ENCODE results near the gene TCIRG1.

The TCIRG1 gene

GRCh38 chr11:68016904-68017817 lies 21.7 kb upstream of the TCIRG1 start:
- peak; percentile 18; the same call in 1 of the 2 replicates for TF ChIP-seq CEBPB (IDR thresholded peaks at IDR 0.05)
- TF ChIP-seq TCF12 (IDR thresholded peaks at IDR 0.05; ENCODE audit: low read depth) = no peak
- TF ChIP-seq EP300 (IDR thresholded peaks at IDR 0.05; ENCODE audit: borderline replicate concordance) = no peak
- no peak for TF ChIP-seq YY1 (IDR thresholded peaks at IDR 0.05; ENCODE audit: low read depth)
- peak; percentile 88 for TF ChIP-seq USF1 (IDR thresholded peaks at IDR 0.05)

- TF ChIP-seq TEAD4 (IDR thresholded peaks at IDR 0.05) = no peak
- TF ChIP-seq NFIC (IDR thresholded peaks at IDR 0.05) = no peak
- no peak for TF ChIP-seq EGR1 (IDR thresholded peaks at IDR 0.05)
- TF ChIP-seq ZBTB7A (IDR thresholded peaks at IDR 0.05; ENCODE audit: low read depth) = no peak
- TF ChIP-seq YY1 (IDR thresholded peaks at IDR 0.05; ENCODE audit: low read depth) = no peak
- no peak for TF ChIP-seq REST (IDR thresholded peaks at IDR 0.05; ENCODE audit: low read depth)
- no peak for TF ChIP-seq MAX (IDR thresholded peaks at IDR 0.05)
- TF ChIP-seq FOXM1 (IDR thresholded peaks at IDR 0.05; ENCODE audit: borderline replicate concordance, low read depth) = no peak
- no peak for TF ChIP-seq RAD21 (IDR thresholded peaks at IDR 0.05; ENCODE audit: low read depth)
- TF ChIP-seq CREB1 (IDR thresholded peaks at IDR 0.05; ENCODE audit: low read depth) = no peak
- no peak for TF ChIP-seq USF1 (IDR thresholded peaks at IDR 0.05)
- TF ChIP-seq CEBPB (IDR thresholded peaks at IDR 0.05) = no peak
- TF ChIP-seq TCF12 (IDR thresholded peaks at IDR 0.05; ENCODE audit: low read depth) = no peak
- TF ChIP-seq EP300 (IDR thresholded peaks at IDR 0.05; ENCODE audit: borderline replicate concordance) = no peak
- no peak for TF ChIP-seq TAF1 (IDR thresholded peaks at IDR 0.05; ENCODE audit: low read depth)
These were observed 20.7 kb upstream of the TCIRG1 start for GRCh38 chr11:68017980-68018729.

- no peak for TF ChIP-seq TEAD4 (IDR thresholded peaks at IDR 0.05)
- no peak for TF ChIP-seq CREB1 (IDR thresholded peaks at IDR 0.05; ENCODE audit: low read depth)
- no peak for TF ChIP-seq RAD21 (IDR thresholded peaks at IDR 0.05; ENCODE audit: low read depth)
- no peak for TF ChIP-seq EP300 (IDR thresholded peaks at IDR 0.05; ENCODE audit: borderline replicate concordance)
- TF ChIP-seq CEBPB (IDR thresholded peaks at IDR 0.05) = no peak
- no peak for TF ChIP-seq MAX (IDR thresholded peaks at IDR 0.05)
- TF ChIP-seq USF1 (IDR thresholded peaks at IDR 0.05) = no peak
- TF ChIP-seq NFIC (IDR thresholded peaks at IDR 0.05) = no peak
- no peak for TF ChIP-seq TAF1 (IDR thresholded peaks at IDR 0.05; ENCODE audit: low read depth)
These were observed 20.1 kb upstream of the TCIRG1 start for GRCh38 chr11:68018730-68019190.

GRCh38 chr11:68019486-68019885 lies 19.3 kb upstream of the TCIRG1 start:
- TF ChIP-seq RAD21 (IDR thresholded peaks at IDR 0.05; ENCODE audit: low read depth) (no peak), TCF12 (IDR thresholded peaks at IDR 0.05; ENCODE audit: low read depth) (no peak), MAX (IDR thresholded peaks at IDR 0.05) (no peak), YY1 (IDR thresholded peaks at IDR 0.05; ENCODE audit: low read depth) (no peak), ZBTB7A (IDR thresholded peaks at IDR 0.05; ENCODE audit: low read depth) (no peak), USF1 (IDR thresholded peaks at IDR 0.05) (no peak), TAF1 (IDR thresholded peaks at IDR 0.05; ENCODE audit: low read depth) (no peak)

GRCh38 chr11:68020575-68020974 lies 18.2 kb upstream of the TCIRG1 start:
- no peak for TF ChIP-seq REST (IDR thresholded peaks at IDR 0.05; ENCODE audit: low read depth)
- TF ChIP-seq FOXM1 (IDR thresholded peaks at IDR 0.05; ENCODE audit: borderline replicate concordance, low read depth) = no peak
- no peak for TF ChIP-seq EGR1 (IDR thresholded peaks at IDR 0.05)
- TF ChIP-seq TEAD4 (IDR thresholded peaks at IDR 0.05) = no peak
- TF ChIP-seq TCF12 (IDR thresholded peaks at IDR 0.05; ENCODE audit: low read depth) = no peak
- no peak for TF ChIP-seq CREB1 (IDR thresholded peaks at IDR 0.05; ENCODE audit: low read depth)
- no peak for TF ChIP-seq YY1 (IDR thresholded peaks at IDR 0.05; ENCODE audit: low read depth)
- TF ChIP-seq ZBTB7A (IDR thresholded peaks at IDR 0.05; ENCODE audit: low read depth) = no peak
- no peak for TF ChIP-seq MAX (IDR thresholded peaks at IDR 0.05)
- TF ChIP-seq USF1 (IDR thresholded peaks at IDR 0.05) = no peak
- TF ChIP-seq NFIC (IDR thresholded peaks at IDR 0.05) = no peak
- TF ChIP-seq CEBPB (IDR thresholded peaks at IDR 0.05) = no peak
- TF ChIP-seq RAD21 (IDR thresholded peaks at IDR 0.05; ENCODE audit: low read depth) = no peak
- TF ChIP-seq TAF1 (IDR thresholded peaks at IDR 0.05; ENCODE audit: low read depth) = no peak
- TF ChIP-seq EP300 (IDR thresholded peaks at IDR 0.05; ENCODE audit: borderline replicate concordance) = no peak
